Measurements from ENCODE around the gene ZNF282.
"Not testable (repeated sequence)": the region's sequence is repeated elsewhere in the genome, so short reads cannot be mapped to it uniquely, and the experiment has no call there.

The ZNF282 gene

DNA sequence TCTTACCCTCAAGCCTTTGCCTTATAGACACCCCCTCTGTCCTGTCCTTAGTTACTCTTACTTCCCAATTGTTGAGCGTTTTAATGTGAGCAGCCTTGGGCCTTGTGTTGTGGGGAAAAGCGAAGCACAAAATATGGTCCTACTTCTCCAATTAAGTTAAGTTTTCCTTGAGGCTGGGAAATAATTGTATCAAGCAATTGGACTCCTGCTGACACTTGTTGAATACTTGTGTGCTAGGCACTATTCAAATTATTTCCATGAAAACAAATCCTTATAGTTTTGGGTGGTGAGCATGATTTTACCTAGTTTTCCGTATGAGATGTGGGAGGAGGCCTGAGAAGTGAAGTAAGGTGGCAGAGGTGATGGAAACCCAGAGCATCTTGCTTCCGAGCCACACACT, 61.2 kb downstream of the ZNF282 start:
- DNase-seq (ENCODE audit: low spot score): no peak

DNA sequence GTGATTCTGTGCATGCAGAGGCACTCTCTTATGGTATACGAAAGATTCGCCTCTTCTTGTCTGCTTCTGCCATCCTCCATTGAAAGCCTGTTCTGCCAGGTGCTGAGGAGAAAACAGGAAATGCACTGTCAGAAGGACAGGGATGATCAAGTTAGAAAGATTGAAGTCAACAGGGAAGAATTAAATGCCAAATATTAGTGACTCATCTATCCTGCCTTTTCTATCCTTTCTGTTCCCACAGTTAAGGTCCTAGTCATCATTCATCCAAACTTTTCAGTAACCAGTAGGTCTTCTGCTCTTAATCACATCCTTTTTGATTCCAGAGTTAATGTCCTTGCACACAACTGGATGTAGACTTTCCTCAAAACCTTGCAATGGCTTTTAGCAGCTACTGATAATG, 61.8 kb downstream of the ZNF282 start:
- DNase-seq (ENCODE audit: low spot score): peak; percentile 51

DNA sequence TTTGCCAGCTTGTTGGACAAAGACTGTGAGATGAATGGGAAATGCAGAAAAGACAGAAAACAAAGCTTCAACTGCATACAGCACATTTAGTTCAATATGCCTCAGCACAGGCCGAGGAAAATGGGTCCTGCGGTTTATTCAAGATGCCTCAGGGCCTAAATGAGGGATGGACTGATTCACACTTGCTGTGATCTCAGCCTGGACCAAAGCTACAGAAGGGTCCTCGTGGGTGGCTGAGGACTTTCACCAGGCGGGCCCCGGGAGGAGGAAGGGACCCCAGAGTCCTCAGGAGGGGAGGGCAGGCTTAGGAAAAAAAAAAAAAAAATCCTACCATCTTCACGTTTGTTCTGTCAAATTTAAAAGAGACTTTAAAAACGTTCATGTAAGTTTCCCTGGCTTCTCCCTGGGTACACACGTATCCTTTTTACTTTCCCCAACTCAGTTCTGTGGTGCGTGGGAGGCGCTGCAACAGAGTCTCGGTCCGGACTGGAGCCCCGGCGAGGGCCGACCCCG, 66.0 kb downstream of the ZNF282 start:
- peak; percentile 51 for DNase-seq (ENCODE audit: low spot score)

GRCh38 chr7:149261829-149262617, 66.7 kb downstream of the ZNF282 start, which contains the start of gene ZNF783:
ZNF783 (plus strand) TSS chr7:149262196; CDS start chr7:149262334, 138 bp downstream.
- peak; percentile 90 for DNase-seq (ENCODE audit: low spot score)

- no peak for DNase-seq (ENCODE audit: low spot score)
These were observed 71.1 kb downstream of the ZNF282 start for GRCh38 chr7:149266451-149266850.

DNA sequence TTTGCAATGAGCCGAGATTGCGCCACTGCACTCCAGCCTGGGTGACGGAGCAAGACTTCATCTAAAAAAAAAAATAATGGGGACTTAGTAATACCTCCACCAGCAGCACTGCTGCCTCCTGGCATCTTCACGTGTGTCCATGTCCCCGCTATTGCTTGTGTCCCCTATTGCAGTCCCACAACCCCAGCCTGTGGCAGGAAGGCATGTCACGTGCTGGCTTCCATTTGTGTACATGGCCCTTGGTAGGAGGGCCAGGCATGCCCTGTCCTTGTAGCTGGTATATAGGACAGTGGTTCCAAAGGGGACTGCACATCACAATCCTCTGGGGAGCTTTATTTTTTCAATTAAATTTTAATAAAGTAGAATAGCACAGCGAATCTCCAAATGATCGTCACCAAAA, 72.4 kb downstream of the ZNF282 start:
- no peak for DNase-seq (ENCODE audit: low spot score)

GRCh38 chr7:149274424-149274823, 79.1 kb downstream of the ZNF282 start:
- not testable (repeated sequence) for DNase-seq (ENCODE audit: low spot score)
